ENCODE measurements around the gene SPOCK1.
"Not testable (repeated sequence)": the region's sequence is repeated elsewhere in the genome, so short reads cannot be mapped to it uniquely, and the experiment has no call there.

The SPOCK1 gene

GRCh38 chr5:136953346-136954069, 545.6 kb downstream of the SPOCK1 start:
- not testable (repeated sequence) for H3K27ac ChIP-seq (ENCODE audit: low read depth in 2 of 2, low read length in 2 of 2); H3K27me3 ChIP-seq (ENCODE audit: control insufficient read depth in 2 of 2, insufficient read depth in 2 of 2, low read length in 2 of 2); H3K9me3 ChIP-seq (ENCODE audit: control insufficient read depth in 2 of 2, low read length in 2 of 2); H3K9ac ChIP-seq (ENCODE audit: low read depth in 1 of 2, low read length in 2 of 2); H3K4me3 ChIP-seq (ENCODE audit: low read length in 2 of 2); H3K36me3 ChIP-seq (ENCODE audit: control insufficient read depth in 2 of 2, insufficient read depth in 2 of 2, low read length in 2 of 2); H3K4me1 ChIP-seq (ENCODE audit: control insufficient read depth in 2 of 2, insufficient read depth in 2 of 2, low read length in 2 of 2)

DNA sequence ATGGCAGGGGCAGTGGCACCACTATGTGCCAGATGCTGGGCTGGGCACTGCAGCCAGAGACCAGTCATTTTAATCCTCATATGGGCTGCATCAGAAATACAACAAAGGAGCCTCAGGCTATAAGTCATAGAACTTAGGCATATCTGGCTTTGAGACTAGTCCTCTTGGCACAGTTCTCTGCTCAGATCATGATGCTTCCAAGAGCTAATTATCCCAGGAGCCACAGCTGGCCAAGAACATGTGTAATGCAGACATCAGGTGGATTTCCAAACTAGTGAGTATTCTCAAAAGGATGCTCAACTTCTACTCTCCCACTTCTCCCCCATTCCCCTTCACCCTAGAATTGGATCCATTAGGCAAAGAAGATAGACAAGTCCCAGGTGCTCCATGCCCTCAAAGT, 571.6 kb downstream of the SPOCK1 start:
- H3K27me3 ChIP-seq (ENCODE audit: control insufficient read depth in 2 of 2, insufficient read depth in 2 of 2, low read length in 2 of 2), result no peaks in the 10 kb centered on the region
- H3K9ac ChIP-seq (ENCODE audit: low read depth in 1 of 2, low read length in 2 of 2), result no peak overlapping the region
- no peaks in the 10 kb centered on the region for H3K9me3 ChIP-seq (ENCODE audit: control insufficient read depth in 2 of 2, low read length in 2 of 2)
- no peak overlapping the region for H3K4me3 ChIP-seq (ENCODE audit: low read length in 2 of 2)
- no peaks in the 10 kb centered on the region for H3K36me3 ChIP-seq (ENCODE audit: control insufficient read depth in 2 of 2, insufficient read depth in 2 of 2, low read length in 2 of 2)
- H3K4me1 ChIP-seq (ENCODE audit: control insufficient read depth in 2 of 2, insufficient read depth in 2 of 2, low read length in 2 of 2), result no peaks in the 10 kb centered on the region
- H3K27ac ChIP-seq (ENCODE audit: low read depth in 2 of 2, low read length in 2 of 2), result no peak overlapping the region

GRCh38 chr5:136926073-136926472, 573.1 kb downstream of the SPOCK1 start:
- Histone ChIP-seq H3K36me3 (ENCODE audit: control insufficient read depth in 2 of 2, insufficient read depth in 2 of 2, low read length in 2 of 2) (no peaks in the 10 kb centered on the region), H3K4me1 (ENCODE audit: control insufficient read depth in 2 of 2, insufficient read depth in 2 of 2, low read length in 2 of 2) (no peaks in the 10 kb centered on the region), H3K27ac (ENCODE audit: low read depth in 2 of 2, low read length in 2 of 2) (no peak overlapping the region), H3K27me3 (ENCODE audit: control insufficient read depth in 2 of 2, insufficient read depth in 2 of 2, low read length in 2 of 2) (no peaks in the 10 kb centered on the region), H3K9me3 (ENCODE audit: control insufficient read depth in 2 of 2, low read length in 2 of 2) (no peaks in the 10 kb centered on the region), H3K9ac (ENCODE audit: low read depth in 1 of 2, low read length in 2 of 2) (no peak overlapping the region), H3K4me3 (ENCODE audit: low read length in 2 of 2) (no peak overlapping the region)

Data from mucosa of rectum (tissue), 2 donors.